NCI-H226 (cell line): ENCODE data around the gene EIF4EBP3.

Experiments
- DNase-seq: peaks from one replicate; pipeline ENCODE4 v3.0.0-alpha.2; 2015

The EIF4EBP3 gene

DNA sequence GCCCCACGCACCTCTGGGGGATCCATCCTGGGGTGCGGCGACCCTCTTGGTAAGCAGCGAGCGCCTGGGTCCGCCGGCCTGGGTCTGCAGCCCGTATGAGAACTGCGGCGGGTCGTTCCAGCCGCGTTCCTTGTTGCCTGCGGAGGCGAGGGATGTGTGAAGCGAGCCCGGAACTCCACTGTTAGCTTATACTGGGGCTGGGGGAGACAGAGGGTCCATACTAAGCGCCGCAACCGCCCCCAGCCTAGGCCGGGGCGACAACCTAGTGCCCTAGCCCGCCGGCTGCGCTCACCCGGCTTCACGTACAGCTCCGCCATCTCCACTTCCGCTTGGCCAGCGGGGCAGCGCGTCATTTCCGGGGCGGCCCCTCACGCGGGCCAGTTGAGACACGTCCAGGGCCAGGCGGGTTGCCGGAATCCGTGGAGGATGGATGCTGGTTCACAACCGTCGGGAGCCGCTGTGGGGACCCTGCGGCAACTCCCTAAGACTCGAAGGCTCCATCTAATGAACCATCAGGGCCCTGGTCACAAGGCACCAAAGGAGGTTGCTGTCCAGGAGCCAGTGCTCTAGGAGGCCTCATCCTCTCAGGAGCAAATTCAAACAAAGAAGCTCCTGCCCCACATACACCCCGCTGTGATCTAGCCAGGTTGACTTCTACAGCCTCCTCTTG is 9.8 kb downstream of the EIF4EBP3 start, which contains the start of gene SRA1:
TSS of gene SRA1 (minus strand) at position 338 of the 670 bp plus-strand sequence. CDS start at position 317, 21 bp downstream.
- DNase-seq: peak; percentile 92

DNA sequence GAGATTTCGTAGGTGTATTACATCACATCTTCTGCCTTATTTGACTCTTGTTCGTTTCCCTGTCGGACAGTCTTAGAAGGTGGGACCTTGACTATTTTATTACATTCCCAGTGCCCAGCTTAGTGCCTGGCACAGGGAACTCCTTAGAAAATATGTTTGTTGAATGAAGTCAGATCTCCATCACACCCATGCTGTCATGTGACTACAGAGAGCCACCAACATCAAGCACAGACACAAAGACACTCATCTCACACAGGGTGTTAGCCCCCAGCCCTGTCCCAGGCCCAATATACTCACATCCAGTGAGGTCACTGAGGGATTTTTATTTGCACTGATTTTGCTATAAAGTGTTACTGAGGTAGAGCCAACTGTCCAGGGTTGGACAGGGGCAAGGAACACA is 10.5 kb downstream of the EIF4EBP3 start:
- no peak for DNase-seq

DNA sequence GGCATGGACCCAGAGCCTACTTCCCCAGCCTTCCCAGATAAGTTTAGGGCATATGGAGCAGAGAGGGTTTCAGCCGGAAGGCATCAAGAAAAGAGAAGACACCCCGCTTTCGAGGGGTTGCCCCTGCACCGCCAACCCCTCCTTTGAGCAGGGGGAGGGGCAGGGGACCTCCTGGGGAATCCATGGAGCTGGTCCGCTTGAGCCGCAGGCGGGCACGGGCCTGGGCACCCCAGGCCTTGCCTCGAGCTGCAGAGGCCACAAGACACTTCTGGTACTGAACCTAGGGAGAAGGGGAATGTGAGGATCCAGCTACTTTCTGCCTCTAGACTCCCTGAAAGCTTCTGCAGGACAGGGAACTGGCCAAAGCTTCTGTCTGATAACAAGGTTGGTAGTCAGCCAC is 11.1 kb downstream of the EIF4EBP3 start:
- DNase-seq: no peak

DNA sequence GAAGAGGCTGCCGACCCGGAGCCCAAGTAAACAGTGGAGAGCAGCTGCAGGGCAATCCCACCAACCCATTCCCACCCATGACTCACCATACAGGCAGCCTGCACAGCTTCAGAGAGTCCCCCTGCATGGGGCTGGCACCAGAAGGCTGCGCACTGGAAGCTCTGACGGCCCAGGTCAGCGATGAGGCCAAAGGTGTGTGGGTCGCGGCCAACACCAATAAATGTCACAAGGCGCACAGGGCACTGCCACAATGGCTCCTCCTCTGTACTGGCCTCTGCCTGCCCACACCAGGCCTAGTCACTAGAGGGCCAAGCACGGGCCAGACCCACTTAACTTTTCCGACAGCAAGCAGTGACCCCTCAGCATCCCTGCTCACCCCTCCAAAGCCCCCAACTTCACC is 12.8 kb downstream of the EIF4EBP3 start:
- no peak for DNase-seq

DNA sequence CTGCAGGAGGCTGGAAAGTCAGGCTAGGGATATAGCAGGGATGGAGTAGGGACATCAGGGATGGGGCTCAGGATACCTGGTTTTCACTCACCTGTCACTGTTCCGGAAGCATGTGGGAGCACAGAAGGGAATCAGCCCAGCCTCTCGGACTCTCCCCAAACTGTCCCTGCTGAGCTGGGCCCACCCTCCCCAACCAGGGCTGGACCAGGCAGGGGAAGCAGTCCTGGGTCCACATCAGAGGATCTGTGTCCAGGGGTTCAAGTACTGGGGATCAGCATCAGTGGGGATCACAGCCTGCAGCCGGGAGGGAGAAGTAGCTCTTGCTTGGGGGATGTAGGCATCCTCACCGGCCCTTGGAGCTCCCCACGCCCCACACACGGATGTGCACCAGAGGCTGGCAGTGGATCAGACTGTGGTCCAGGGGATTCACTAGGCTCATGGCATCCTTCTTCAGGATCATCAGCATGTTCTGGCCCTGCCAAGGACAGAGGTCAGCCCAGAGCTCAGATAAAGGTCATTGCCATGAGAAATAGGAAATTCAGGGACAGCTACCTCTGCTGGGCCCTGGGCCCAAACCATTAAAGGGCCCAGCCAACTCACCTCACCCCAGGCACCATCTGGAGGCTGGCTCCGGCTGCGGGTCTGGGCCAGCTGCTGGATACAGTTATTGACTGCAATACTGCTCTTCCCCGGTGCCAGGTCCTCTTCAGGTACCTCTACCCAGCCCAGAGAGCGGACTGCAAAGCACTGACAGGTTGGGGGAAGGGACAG is 14.5 kb downstream of the EIF4EBP3 start:
- DNase-seq: no peak

DNA sequence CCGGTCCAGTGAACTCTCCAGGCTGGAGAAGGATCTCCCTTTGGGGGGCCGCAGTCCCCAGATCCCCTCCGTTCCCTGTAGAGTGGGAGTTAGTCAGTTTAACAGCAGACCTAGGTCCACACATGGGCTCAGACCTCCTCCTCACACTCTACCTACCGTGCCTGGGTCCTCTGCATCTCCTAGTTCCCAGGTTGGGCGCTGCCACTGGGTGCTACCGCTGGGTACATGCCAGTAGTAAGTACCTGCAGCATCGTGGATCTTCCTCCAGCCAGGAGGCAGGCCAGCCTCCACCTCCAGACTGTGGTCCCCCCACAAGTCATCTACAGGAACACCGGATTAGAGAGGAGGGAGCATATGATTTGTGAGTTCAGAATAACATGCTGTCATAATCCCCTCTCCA is 16.1 kb downstream of the EIF4EBP3 start:
- DNase-seq: no peak

DNA sequence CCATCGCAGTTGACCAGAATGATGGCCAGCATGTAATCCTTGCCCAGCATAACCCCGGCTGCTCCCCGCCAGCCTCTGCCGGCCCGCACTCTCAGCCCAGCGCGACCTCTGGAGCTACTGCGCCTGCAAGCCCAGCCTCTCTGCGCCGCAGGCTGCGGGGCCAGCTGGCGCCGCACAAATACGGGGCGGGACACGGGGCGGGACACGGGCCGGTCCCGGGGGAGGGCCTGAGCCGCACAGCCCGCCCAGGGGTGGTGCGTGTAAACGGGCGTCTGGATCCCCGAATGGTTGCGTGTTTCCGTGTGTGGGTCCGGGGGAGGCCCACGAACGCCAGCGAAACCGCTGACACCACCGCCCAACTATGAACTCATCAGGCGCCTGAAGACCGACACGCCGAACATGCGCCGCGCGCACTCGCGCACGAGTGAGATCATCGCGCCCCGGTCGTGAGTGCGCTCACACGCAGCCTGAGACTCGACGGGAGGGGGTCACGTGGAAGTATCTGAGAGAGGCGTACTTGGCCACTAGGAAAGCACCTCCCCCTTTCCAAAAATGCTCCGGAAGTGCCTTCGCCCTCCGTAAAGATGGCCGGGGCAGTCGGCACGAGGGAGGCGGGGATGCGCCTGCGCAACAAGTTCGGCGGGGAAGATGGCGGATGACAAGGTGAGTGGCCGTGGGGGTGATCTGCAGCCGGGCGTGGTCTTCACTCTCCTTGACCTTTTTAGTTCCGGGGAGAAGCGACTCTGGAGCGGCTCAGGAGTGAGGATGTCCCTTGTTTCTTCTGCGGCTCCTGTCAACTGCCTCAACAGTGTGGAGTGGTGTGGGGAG is 16.9 kb downstream of the EIF4EBP3 start, which contains the start of the genes APBB3 and SLC35A4:
TSS of gene APBB3 (minus strand) at position 403 of the 828 bp plus-strand sequence. CDS start at position 50, 353 bp downstream.
TSS of gene SLC35A4 (plus strand) at position 633 of the 828 bp plus-strand sequence. CDS start 2,342 bp downstream, outside the sequence.
- DNase-seq: peak; percentile 99

DNA sequence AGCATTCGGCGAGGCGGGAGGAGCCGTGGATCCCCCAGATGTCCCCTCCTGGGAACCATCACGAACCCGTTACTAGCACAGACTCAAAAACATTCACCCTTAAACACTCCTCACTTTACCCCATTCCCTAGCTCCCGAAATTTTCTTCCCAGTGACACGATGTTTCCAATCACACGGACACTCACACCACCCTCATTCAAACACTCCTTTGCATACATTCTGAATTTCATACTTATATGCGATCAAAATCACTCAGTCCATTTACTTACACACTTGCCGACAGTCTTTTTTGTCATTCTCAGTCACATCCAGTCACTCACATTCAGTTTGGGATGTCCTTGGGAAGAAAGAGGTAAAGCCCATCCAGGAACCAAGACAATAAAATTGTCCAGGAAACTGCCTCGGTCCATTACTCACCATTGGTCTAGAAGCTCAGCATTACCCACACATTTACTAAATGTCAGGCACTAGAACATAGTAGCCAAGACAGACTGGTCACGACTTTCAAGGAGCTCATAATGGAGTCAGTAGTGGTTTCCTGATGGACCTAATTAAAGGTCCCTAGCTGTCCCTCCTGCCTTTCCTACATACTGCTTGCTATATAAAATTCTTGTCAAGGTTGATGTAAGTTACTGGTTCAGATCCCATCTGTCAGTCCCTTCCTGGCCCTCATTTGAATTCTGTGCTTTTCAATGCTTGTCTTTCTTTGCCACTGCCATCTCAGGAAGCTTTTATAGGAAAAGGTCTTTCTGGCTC is 17.7 kb downstream of the EIF4EBP3 start:
- DNase-seq: no peak

DNA sequence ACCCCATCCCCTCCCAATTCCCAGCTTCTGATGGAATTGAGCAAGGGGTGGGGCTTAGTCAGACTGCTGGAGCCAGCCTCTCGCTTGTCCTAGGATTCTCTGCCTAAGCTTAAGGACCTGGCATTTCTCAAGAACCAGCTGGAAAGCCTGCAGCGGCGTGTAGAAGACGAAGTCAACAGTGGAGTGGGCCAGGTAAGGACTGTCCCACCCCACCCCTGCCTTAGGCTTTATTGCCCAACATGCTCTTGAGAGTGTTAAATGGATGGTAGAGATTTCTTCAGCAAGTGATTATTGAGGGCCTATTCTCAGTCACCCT is 18.3 kb downstream of the EIF4EBP3 start:
- no peak for DNase-seq

DNA sequence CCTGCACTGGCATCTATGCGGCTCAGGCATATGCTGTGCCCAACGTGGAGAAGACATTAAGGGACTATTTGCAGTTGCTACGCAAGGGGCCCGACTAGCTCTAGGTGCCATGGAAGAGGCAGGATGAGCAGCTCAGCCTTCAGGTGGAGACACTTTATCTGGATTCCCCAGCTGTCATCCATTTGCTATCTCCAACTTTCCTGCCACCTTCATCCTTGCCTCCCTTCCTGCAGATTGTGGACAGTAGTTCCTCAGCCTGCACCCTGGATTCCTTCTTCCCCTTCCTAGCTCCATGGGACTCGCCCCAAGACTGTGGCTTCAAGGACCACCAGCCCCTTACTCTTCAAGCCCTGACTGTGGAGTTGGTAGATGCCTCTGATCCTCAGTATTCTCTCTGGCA is 19.2 kb downstream of the EIF4EBP3 start:
- DNase-seq: no peak

DNA sequence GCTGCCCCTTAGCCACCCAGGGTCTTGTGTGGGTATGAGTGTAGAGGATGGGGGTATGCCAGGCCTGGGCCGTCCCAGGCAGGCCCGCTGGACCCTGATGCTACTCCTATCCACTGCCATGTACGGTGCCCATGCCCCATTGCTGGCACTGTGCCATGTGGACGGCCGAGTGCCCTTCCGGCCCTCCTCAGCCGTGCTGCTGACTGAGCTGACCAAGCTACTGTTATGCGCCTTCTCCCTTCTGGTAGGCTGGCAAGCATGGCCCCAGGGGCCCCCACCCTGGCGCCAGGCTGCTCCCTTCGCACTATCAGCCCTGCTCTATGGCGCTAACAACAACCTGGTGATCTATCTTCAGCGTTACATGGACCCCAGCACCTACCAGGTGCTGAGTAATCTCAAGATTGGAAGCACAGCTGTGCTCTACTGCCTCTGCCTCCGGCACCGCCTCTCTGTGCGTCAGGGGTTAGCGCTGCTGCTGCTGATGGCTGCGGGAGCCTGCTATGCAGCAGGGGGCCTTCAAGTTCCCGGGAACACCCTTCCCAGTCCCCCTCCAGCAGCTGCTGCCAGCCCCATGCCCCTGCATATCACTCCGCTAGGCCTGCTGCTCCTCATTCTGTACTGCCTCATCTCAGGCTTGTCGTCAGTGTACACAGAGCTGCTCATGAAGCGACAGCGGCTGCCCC is 19.8 kb downstream of the EIF4EBP3 start:
- DNase-seq: no peak

DNA sequence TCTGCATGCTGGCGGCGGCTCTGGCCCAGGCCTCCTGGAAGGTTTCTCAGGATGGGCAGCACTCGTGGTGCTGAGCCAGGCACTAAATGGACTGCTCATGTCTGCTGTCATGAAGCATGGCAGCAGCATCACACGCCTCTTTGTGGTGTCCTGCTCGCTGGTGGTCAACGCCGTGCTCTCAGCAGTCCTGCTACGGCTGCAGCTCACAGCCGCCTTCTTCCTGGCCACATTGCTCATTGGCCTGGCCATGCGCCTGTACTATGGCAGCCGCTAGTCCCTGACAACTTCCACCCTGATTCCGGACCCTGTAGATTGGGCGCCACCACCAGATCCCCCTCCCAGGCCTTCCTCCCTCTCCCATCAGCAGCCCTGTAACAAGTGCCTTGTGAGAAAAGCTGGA is 20.4 kb downstream of the EIF4EBP3 start:
- no peak for DNase-seq

DNA sequence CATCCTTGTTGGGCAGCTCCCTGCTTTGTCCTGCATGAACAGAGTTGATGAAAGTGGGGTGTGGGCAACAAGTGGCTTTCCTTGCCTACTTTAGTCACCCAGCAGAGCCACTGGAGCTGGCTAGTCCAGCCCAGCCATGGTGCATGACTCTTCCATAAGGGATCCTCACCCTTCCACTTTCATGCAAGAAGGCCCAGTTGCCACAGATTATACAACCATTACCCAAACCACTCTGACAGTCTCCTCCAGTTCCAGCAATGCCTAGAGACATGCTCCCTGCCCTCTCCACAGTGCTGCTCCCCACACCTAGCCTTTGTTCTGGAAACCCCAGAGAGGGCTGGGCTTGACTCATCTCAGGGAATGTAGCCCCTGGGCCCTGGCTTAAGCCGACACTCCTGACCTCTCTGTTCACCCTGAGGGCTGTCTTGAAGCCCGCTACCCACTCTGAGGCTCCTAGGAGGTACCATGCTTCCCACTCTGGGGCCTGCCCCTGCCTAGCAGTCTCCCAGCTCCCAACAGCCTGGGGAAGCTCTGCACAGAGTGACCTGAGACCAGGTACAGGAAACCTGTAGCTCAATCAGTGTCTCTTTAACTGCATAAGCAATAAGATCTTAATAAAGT is 21.1 kb downstream of the EIF4EBP3 start:
- DNase-seq: no peak

DNA sequence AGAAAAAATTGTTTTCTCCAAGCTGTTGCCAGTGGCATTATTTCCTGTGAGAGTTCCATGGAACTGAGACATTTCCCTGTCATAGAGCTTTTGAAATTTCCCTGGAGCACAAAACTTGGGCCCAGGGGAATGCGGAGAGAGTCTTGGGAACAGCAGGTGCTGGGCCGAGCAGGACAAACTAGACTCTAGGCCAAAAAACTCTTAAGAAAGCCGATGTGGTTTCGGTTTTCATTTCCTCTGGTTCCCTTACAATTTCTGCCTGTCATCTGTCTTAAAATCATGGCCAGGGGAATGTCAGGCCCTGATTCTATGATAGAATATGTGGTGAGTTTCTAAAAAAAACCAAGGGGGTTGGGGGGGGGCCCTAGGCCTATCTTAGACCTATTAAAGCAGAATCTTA is 21.7 kb downstream of the EIF4EBP3 start:
- no peak for DNase-seq

DNA sequence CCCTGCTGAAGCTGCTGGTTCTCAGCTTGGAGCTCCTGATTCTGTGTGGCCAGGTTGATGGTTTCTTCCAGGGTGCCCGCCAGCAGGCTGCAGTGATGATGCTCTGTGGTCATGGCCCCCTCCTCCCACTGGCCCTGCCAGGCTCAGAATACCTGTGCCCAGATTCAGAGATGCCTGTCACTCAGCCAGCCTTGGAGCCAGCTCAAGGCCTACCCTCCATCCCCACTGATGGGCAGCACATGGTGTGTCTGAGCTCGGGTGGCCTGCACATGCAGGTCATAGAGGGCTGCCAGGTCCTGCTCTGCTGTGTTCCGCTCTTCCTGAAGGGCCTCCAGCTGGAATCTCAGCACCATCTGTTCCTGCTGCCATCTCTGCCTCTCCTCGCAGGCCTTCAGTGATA is 22.6 kb downstream of the EIF4EBP3 start:
- DNase-seq: no peak

DNA sequence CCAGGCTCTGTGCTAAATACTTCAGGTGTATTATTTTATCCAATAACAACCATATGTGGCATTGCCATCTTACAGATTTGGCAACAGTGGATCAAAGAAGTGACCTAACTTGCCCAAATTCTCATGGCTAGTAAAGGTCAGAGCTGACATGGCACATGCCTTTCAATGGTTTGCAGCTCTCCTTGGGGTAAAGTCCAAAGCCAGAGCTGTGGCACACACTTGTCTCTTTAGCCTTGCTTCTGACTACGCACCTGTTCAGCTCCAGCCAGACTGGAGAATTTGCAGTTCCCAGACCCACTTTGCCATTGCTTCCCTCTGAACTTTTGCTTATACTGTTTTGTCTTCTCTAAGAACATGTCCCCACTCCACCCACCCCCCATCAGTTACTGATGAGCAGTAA is 23.0 kb downstream of the EIF4EBP3 start:
- no peak for DNase-seq

DNA sequence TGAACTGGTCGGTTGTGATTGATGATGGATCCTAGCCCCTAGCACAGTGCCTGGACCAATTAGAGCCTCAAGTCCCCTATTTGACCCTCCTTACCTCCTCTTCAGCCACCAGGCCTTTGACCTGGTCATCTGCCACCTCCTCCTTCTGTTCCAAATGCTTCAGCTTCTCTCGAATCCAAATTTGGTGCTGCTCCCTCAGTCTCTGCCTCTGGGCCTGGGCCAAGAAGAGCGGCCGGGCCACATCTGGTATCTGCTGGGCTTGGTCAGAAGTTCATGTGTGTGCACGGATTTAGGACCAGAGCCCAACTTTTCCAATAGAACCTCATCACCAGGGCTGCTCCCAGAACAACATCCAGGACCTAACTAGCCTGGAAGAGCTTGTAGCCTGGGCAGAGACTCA is 23.6 kb downstream of the EIF4EBP3 start:
- no peak for DNase-seq

DNA sequence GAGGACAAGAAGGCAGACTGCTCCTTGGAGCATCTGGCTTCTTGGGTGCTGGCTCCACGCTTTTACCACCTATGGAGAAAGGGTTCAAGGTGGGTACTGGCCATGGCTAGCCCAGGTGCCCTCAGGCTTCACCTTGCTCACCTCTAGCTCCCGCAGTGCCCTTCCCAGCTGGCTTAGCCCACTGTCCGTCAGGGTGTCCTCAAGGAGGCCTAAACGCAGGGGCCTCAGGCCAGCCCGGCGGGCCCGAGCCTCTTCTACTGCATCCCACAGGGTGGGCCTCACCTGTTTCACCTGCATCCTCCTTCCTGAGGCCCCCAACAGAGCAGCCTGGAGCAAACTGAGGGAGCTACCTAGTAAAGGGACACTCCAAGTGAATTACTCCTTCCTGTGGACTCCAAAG is 26.2 kb downstream of the EIF4EBP3 start:
- no peak for DNase-seq

DNA sequence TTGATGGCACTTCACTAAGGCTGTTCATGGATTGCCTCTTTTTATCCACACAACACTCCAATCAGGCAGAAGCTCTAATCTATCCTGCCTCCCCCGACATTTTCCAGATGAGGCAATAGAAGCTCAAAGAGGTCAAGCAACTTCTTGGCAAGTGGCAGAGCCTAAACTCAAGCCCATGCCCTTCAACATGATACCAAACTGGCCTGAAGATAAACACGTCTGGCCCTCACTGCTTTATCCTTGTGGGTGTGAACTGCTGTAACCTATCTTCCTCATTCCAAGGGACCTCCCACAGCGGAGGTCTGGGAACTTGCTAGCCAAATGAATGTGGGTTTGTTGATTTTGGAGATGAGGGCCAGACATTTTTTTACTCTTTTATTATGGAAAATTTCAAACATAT is 26.7 kb downstream of the EIF4EBP3 start:
- DNase-seq: peak; percentile 94

DNA sequence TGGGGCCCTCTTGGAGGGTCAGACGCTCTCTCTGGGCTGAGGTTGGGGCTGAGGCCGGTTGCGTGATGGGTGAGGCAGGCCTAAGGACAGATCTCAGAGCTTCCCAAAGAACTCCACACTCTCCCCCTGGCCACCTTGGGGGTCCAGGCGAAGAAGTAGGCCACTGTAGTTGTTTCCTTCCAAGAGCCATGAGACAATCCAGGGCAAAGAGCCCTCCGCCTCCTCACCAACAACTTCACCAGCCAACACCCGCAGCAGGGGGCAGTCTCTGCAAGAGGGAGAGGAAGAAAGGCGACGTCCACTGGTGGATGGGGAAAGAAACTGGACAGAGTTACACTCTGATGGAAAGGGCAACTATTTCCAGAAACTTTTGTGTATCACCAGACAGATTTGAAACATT is 27.8 kb downstream of the EIF4EBP3 start:
- DNase-seq: peak; percentile 47

DNA sequence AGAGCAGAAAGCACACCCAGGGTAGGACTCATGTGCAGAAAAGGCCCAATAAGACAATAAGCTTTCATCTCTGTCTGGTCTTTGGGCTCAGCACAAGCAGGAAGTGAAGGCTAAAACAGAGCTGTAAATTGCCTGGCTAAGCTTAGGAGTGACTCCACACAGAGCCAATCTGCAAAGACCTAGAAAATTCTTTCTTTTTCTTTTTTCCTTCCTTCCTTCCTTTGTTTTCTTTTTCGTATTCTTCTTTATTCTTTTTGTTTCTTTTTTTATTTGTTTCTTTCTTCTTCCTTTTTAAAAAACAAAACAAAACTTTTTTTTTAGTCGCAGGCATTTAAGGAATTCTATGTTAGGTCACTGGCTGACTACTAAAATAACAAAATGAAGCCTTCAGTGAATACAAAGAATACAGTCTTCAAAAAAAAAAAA is 29.3 kb downstream of the EIF4EBP3 start:
- no peak for DNase-seq
